BJ (cell line): Measurements from ENCODE around the gene INPP5E. TPM values are rescaled to one million over a fixed set of nuclear protein-coding genes. Genes with fewer than 3 reads are reported as not detected.
"Not testable (repeated sequence)": the region's sequence is repeated elsewhere in the genome, so short reads cannot be mapped to it uniquely, and the experiment has no call there.

Experiments used
- CTCF ChIA-PET: fragments of 350-600 bp; formaldehyde crosslinking; extraction: SDS; loops from one replicate; lab custom pipeline; 2021; ENCODE audit warnings: antibody characterized with exemption, inconsistent platforms; lab: Yijun Ruan, JAX
- POLR2A ChIA-PET: fragments of 300-600 bp; sonication (Branson Sonifier 250); formaldehyde crosslinking; extraction: SDS; loops from one replicate; lab custom pipeline; 2021; ENCODE audit warnings: antibody characterized with exemption; lab: Charles Lee
- DNase-seq: peaks from one replicate; pipeline ENCODE4 v3.0.0-alpha.2; 2011; ENCODE audit warnings: low read depth
- H3K27me3 ChIP-seq: 2 replicates; pipeline ENCODE4 v1.6.0; 2011; ENCODE audit warnings: low read length; ENCODE audit not compliant: control insufficient read depth, insufficient read depth
- H3K36me3 ChIP-seq: 2 replicates; pipeline ENCODE4 v1.5.1; 2011; ENCODE audit warnings: low read length; ENCODE audit not compliant: control insufficient read depth, insufficient read depth
- H3K4me3 ChIP-seq: 2 replicates; pipeline ENCODE4 v1.5.1; 2011; ENCODE audit warnings: low read depth, mild to moderate bottlenecking, control low read depth, low read length
- polyA plus RNA-seq: library from polyadenylated mRNA; depleted of rRNA; stranded (reverse); fragments of >200 nt; gene quantifications from 2 replicates; pipeline ENCODE4 v1.2.3, GENCODE V29; 2011
- TF ChIP-seq, protein P1 (sequence below): IDR thresholded peaks from 2 replicates; pipeline ENCODE4 v1.5.1; 2011; ENCODE audit warnings: low read depth, mild to moderate bottlenecking, control low read depth, inconsistent platforms, low read length, moderate library complexity; ENCODE audit not compliant: insufficient read depth

INPP5E gene
- polyA plus RNA-seq, 1 experiment, result 5.6 TPM

DNA sequence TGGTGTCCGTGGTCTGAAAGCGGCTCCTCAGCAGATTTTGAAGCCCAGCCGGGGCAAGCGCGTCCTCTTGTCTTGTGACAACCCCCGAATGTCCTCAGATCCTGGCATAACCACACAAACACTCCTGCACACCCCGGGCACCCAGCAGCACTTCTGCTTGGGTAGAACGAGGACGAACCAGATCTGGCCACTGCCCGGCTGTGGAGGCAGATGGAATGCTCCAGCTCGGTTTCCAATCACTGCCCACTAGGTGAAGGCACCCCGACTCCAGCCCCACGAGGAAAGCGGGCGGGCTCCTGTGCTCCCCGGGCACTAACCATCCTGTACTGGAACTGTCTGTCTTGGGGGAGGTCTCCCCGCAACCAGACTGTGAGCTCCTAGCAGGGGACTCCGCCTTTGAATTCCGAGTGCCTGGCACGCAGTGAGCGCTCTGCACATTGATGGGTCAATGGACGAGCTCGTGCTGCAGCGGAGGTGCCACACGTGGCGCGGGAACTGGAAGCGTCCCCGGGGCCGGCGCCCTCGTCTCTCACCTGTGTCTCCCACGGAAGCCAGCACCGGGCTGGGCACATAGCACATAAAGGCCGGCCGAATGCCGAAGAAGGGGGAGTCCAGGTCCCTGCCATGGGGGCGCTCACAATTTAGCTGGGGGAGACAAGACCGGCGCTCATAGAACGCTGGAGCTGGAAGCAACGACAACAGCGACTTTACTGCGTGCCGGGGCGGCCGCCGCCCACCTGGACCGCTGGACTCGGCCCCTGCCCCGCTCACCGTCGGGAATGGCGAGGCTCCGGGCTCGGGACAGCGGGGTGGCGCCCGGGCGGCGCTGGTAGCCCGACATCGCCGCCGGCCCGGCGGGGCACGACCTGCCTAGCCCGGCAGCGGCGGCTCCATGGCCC is 29.8 kb downstream of the INPP5E start:
- Histone ChIP-seq H3K36me3 (peaks cover 28% of the 10 kb centered on the region), H3K4me3 (peak overlapping the region; percentile 99), H3K27me3 (no peaks in the 10 kb centered on the region)
- TF ChIP-seq, protein P1, sequence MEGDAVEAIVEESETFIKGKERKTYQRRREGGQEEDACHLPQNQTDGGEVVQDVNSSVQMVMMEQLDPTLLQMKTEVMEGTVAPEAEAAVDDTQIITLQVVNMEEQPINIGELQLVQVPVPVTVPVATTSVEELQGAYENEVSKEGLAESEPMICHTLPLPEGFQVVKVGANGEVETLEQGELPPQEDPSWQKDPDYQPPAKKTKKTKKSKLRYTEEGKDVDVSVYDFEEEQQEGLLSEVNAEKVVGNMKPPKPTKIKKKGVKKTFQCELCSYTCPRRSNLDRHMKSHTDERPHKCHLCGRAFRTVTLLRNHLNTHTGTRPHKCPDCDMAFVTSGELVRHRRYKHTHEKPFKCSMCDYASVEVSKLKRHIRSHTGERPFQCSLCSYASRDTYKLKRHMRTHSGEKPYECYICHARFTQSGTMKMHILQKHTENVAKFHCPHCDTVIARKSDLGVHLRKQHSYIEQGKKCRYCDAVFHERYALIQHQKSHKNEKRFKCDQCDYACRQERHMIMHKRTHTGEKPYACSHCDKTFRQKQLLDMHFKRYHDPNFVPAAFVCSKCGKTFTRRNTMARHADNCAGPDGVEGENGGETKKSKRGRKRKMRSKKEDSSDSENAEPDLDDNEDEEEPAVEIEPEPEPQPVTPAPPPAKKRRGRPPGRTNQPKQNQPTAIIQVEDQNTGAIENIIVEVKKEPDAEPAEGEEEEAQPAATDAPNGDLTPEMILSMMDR, result no peak
- DNase-seq, result no peak
- POLR2A ChIA-PET, result interaction anchor here (0.9 kb wide), 1 partner anchor 21 kb away, joined by 3 read pairs; no protein-coding TSS in a partner anchor
- CTCF ChIA-PET, result interaction anchor here (1.0 to 1.4 kb wide), 7 partner anchors 9 to 97 kb away, joined by 3 to 7 read pairs (median 5); partner anchors contain the start of gene SNAPC4

DNA sequence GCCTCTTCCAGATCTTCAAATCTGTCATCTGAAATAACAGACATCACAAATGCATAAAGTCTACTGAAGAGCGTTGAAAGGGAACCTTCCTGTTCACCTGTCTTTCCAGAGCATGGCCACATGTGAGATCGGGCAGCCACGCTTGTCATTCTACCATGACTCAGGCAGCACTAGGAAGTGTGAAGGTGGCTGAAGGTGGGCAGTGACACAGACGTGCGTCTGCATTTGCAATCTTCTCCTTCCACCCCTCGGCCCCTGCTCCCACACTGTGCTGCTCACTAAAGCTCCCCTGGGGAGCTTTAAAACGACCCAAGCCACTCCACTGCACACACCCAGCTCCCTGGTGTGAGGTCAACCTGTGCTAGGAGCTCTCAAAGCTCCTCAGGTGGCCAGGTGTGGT is 31.7 kb downstream of the INPP5E start:
- TF ChIP-seq, protein P1, result no peak
- POLR2A ChIA-PET, result no interaction called here
- no peaks in the 10 kb centered on the region for H3K27me3 ChIP-seq
- peaks cover 20% of the 10 kb centered on the region for H3K36me3 ChIP-seq
- H3K4me3 ChIP-seq, result no peak overlapping the region
- CTCF ChIA-PET, result interaction anchor here (0.7 kb wide), 1 partner anchor 95 kb away, joined by 3 read pairs; no protein-coding TSS in a partner anchor
- DNase-seq, result no peak

DNA sequence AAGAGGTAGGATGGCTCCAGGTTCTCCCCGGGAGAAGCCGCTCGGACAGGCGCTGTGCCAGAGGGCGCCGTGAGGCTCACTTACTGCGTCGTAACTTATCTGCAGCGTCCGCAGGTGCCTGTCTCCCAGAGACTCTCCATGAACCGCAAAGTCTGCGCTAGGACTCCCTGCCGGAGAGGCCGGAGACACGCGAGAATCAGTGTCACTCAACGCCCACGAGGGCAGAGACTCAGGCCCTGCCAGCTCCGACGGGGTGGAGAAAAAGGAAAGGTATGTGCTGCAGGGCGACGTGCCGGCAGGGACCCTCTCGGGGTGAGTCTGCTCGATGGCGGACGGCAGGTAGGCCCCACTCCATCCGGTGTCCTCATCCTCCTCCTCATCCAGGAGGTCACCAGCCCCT is 32.6 kb downstream of the INPP5E start:
- H3K4me3 ChIP-seq, DNase-seq, POLR2A ChIA-PET, H3K27me3 ChIP-seq: not testable (repeated sequence)
- CTCF ChIA-PET, result interaction anchor here (0.5 kb wide), 1 partner anchor 516 kb away, joined by 4 read pairs; no protein-coding TSS in a partner anchor
- H3K36me3 ChIP-seq, result peaks cover 17% of the 10 kb centered on the region

DNA sequence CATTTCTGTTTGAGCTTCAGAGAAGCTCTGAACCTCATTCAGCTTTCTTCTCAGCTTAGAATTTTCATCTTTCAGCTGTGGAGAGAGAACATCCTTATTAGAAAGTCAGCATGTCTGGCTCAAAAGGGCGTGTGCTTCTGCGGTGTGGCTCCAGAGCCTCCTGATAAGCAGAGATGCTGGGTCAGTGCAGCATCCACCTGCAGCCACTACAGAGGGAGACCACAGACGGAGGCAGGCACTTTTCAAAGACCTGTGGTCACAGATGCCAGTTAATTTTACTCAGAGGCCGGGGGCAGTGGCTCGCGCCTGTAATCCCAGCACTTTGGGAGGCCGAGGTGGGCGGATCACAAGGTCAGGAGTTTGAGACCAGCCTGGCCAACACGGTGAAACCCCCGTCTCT is 33.7 kb downstream of the INPP5E start:
- POLR2A ChIA-PET, H3K27me3 ChIP-seq, DNase-seq, H3K4me3 ChIP-seq: not testable (repeated sequence)
- CTCF ChIA-PET, result interaction anchor here (0.6 kb wide), 1 partner anchor 93 kb away, joined by 3 read pairs; no protein-coding TSS in a partner anchor
- peaks cover 17% of the 10 kb centered on the region for H3K36me3 ChIP-seq

DNA sequence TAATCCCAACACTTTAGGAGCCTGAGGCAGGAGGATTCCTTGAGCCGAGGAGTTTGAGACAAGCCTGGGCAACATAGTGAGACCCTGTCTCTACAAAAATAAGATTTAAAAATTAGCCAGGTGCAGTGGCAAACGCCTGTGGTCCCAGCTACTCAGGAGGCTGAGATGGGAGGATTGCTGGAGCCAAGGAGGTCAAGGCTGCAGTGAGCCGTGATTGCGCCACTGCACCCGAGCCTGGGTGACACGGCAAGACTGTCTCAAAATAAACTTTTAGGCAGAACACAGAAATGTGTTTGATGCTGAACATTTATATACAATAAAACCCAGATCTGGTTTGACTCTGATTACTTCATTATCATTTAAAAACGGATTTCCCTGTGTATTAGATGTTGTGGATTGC is 34.2 kb downstream of the INPP5E start:
- no peak for DNase-seq
- peaks cover 17% of the 10 kb centered on the region for H3K36me3 ChIP-seq
- no peak overlapping the region for H3K4me3 ChIP-seq
- POLR2A ChIA-PET, result no interaction called here
- no peaks in the 10 kb centered on the region for H3K27me3 ChIP-seq
- TF ChIP-seq, protein P1, result no peak
- CTCF ChIA-PET, result interaction anchor here (0.6 kb wide), 1 partner anchor 93 kb away, joined by 3 read pairs; no protein-coding TSS in a partner anchor

DNA sequence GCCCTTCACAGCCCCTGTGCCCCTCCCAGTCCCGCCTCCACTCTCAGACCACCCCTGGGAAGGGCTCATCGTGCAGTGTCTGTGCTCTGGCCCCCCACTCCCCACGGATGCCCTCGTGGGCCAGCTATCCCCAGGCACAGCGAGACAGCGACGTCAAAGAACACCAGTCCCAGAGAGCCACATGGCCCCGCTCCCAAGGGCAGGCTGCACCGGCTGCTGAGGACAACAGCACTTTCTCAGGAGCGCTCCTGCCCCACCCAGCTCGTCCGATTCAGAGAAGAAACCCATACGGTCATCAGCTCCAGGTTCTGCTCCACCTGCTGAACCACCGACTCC is 34.9 kb downstream of the INPP5E start:
- H3K27me3 ChIP-seq, result no peaks in the 10 kb centered on the region
- DNase-seq, result no peak
- TF ChIP-seq, protein P1, result no peak
- H3K36me3 ChIP-seq, result peaks cover 17% of the 10 kb centered on the region
- CTCF ChIA-PET, result interaction anchor here (6.5 kb wide), 1 partner anchor 93 kb away, joined by 84 read pairs; no protein-coding TSS in a partner anchor
- POLR2A ChIA-PET, result no interaction called here
- H3K4me3 ChIP-seq, result no peak overlapping the region
